Sigmoid colon (tissue), 4 donors: Measurements from ENCODE around the gene BTNL3.

Experiments
- EP300 ChIP-seq, 4 donors: sonication (generic); formaldehyde crosslinking; IDR thresholded peaks; one replicate each; pipeline ENCODE4 v1.6.1; 2017; ENCODE audit warnings: antibody characterized with exemption in 4 of 4
- POLR2A ChIP-seq, 2 donors: fragments of 450-650 bp; IDR thresholded peaks; one replicate each; pipeline ENCODE4 v1.6.1; 2016; ENCODE audit warnings: antibody characterized with exemption in 2 of 2, mild to moderate bottlenecking in 2 of 2, moderate library complexity in 2 of 2
- TF ChIP-seq, protein P1 (sequence below), 4 experiments: fragments of 450-650 bp in 3 of 4; fragments of 200-600 bp in 1 of 4; IDR thresholded peaks; one replicate each; pipeline ENCODE4 v1.5.1; 2016 to 2019; ENCODE audit warnings: antibody characterized with exemption in 4 of 4, mild to moderate bottlenecking in 3 of 4, moderate library complexity in 2 of 4

DNA sequence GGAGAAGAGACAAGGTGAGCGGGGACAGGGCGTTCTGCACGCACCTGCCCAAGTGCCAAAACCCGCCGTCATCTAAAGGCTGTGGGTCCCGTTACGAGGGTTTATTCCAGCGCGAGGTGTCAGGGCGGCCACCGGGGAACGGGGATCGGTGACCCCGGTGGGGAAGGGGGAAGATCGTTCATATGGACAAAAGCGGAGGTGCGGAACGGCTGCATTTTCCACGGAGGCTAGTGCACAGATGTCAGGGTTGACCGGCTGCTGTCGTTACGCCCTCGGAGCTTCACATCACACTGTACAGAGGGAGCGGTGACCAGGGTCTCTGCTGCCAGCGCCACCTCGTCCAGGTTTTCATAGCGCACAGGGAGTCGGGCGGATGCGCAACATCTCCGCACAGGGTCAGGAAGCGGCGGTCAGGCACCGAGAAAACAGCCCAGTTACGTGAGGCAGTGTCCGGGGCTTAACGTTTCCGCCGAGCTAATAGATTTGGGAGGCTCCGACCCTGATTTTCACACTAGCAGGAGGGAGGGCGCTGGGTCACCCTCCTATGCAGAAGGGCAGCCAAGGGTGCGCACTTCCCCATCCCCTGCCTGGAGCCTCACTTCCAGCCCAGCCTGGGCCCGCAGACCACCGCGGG, 65.0 kb downstream of the BTNL3 start:
- TF ChIP-seq, protein P1, sequence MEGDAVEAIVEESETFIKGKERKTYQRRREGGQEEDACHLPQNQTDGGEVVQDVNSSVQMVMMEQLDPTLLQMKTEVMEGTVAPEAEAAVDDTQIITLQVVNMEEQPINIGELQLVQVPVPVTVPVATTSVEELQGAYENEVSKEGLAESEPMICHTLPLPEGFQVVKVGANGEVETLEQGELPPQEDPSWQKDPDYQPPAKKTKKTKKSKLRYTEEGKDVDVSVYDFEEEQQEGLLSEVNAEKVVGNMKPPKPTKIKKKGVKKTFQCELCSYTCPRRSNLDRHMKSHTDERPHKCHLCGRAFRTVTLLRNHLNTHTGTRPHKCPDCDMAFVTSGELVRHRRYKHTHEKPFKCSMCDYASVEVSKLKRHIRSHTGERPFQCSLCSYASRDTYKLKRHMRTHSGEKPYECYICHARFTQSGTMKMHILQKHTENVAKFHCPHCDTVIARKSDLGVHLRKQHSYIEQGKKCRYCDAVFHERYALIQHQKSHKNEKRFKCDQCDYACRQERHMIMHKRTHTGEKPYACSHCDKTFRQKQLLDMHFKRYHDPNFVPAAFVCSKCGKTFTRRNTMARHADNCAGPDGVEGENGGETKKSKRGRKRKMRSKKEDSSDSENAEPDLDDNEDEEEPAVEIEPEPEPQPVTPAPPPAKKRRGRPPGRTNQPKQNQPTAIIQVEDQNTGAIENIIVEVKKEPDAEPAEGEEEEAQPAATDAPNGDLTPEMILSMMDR (IDR thresholded peaks at IDR 0.05): no peak
- TF ChIP-seq POLR2A (IDR thresholded peaks at IDR 0.05) (no peak), EP300 (IDR thresholded peaks at IDR 0.05) (no peak)
